HepG2 (cell line): ENCODE measurements around the gene NFKBIA. TPM values are rescaled to one million over a fixed set of nuclear protein-coding genes. Genes with fewer than 3 reads are reported as not detected.

Experiments
- GFI1 ChIP-seq: sonication (generic); formaldehyde crosslinking; IDR thresholded peaks from 2 replicates; pipeline ENCODE4 v1.5.0; 2020; ENCODE audit warnings: missing genetic modification reagents, mild to moderate bottlenecking, borderline replicate concordance
- MATR3 ChIP-seq: sonication (generic); formaldehyde crosslinking; IDR thresholded peaks from 2 replicates; pipeline ENCODE4 v1.4.0; 2020; ENCODE audit warnings: missing genetic modification reagents
- NFYC ChIP-seq: IDR thresholded peaks from 2 replicates; pipeline ENCODE4 v1.6.1; 2016; ENCODE audit warnings: missing genetic modification reagents, missing compliant biosample characterization
- RARA ChIP-seq: IDR thresholded peaks from 2 replicates; pipeline ENCODE4 v1.6.1; 2016; ENCODE audit warnings: missing genetic modification reagents, missing compliant biosample characterization
- SIN3B ChIP-seq: fragments of 150-350 bp; IDR thresholded peaks from 2 replicates; pipeline ENCODE4 v1.6.1; 2014; ENCODE audit warnings: low read length
- SUZ12 ChIP-seq: fragments of 150-350 bp; IDR thresholded peaks from 2 replicates; pipeline ENCODE4 v1.6.1; 2014; ENCODE audit warnings: low read depth, low read length
- TARDBP ChIP-seq: sonication (generic); formaldehyde crosslinking; IDR thresholded peaks from 2 replicates; pipeline ENCODE4 v1.8.0; 2022; ENCODE audit warnings: mild to moderate bottlenecking, missing genetic modification reagents
- ZNF124 ChIP-seq: sonication (generic); formaldehyde crosslinking; IDR thresholded peaks from 2 replicates; pipeline ENCODE4 v1.4.0; 2020; ENCODE audit warnings: missing genetic modification reagents
- ZNF34 ChIP-seq: sonication (generic); formaldehyde crosslinking; IDR thresholded peaks from 2 replicates; pipeline ENCODE4 v1.4.0; 2020; ENCODE audit warnings: mild to moderate bottlenecking, missing genetic modification reagents, borderline replicate concordance
- ZNF44 ChIP-seq: sonication (generic); formaldehyde crosslinking; IDR thresholded peaks from 2 replicates; pipeline ENCODE4 v1.5.1; 2020; ENCODE audit warnings: mild to moderate bottlenecking, missing genetic modification reagents
- ZSCAN25 ChIP-seq: sonication (generic); formaldehyde crosslinking; IDR thresholded peaks from 2 replicates; pipeline ENCODE4 v1.8.0; 2022; ENCODE audit warnings: mild to moderate bottlenecking, missing genetic modification reagents
- polyA plus RNA-seq, 8 experiments: library from polyadenylated mRNA; depleted of rRNA in 3 of 8; stranded (reverse) in 7 of 8; unstranded in 1 of 8; fragments of >200 nt; fragmentation: Illumina TruSeq in 4 of 8; extraction: Trizol in 4 of 8; gene quantifications; 2 replicates each; pipeline versions ENCODE4 v1.2.1 to v1.2.3, GENCODE V29; 2011 to 2016; ENCODE audit warnings: low read depth in 4 of 8, missing spikeins in 1 of 8, mixed read lengths in 1 of 8; ENCODE audit not compliant: insufficient read depth in 1 of 8
- total RNA-seq, 5 experiments: library from RNA; depleted of rRNA; stranded (reverse); fragments of >200 nt; fragmentation: Illumina TruSeq; extraction: Trizol; gene quantifications; 2 replicates each; pipeline ENCODE4 v1.2.3, GENCODE V29; 2016; ENCODE audit warnings: low read depth in 1 of 5
- TF ChIP-seq, protein P1 (sequence below): sonication (generic); formaldehyde crosslinking; IDR thresholded peaks from 2 replicates; pipeline ENCODE4 v1.5.0; 2020; ENCODE audit warnings: missing genetic modification reagents
- TF ChIP-seq, protein P2 (sequence below): sonication (generic); formaldehyde crosslinking; IDR thresholded peaks from 2 replicates; pipeline ENCODE4 v1.4.0; 2020; ENCODE audit warnings: missing genetic modification reagents
- TF ChIP-seq, protein P3 (sequence below): sonication (generic); formaldehyde crosslinking; IDR thresholded peaks from 2 replicates; pipeline ENCODE4 v1.5.0; 2020; ENCODE audit warnings: mild to moderate bottlenecking, missing genetic modification reagents, borderline replicate concordance
- TF ChIP-seq, protein P4 (sequence below): sonication (generic); formaldehyde crosslinking; IDR thresholded peaks from 2 replicates; pipeline ENCODE4 v1.8.0; 2022; ENCODE audit warnings: mild to moderate bottlenecking, missing genetic modification reagents, moderate library complexity
- TF ChIP-seq, protein P5 (sequence below): sonication (generic); formaldehyde crosslinking; IDR thresholded peaks from 2 replicates; pipeline ENCODE4 v1.5.1; 2020; ENCODE audit warnings: missing genetic modification reagents, mild to moderate bottlenecking, borderline replicate concordance
- TF ChIP-seq, protein P6 (sequence below): sonication (generic); formaldehyde crosslinking; IDR thresholded peaks from 2 replicates; pipeline ENCODE4 v1.4.0; 2020; ENCODE audit warnings: missing genetic modification reagents; ENCODE audit errors: not compliant biosample characterization

NFKBIA gene
- total and polyA plus RNA-seq, 2 of the 13 experiments (the other 11 are each of a cell fraction or from before 2014, with no cell fraction given), result 197 to 319 TPM

DNA sequence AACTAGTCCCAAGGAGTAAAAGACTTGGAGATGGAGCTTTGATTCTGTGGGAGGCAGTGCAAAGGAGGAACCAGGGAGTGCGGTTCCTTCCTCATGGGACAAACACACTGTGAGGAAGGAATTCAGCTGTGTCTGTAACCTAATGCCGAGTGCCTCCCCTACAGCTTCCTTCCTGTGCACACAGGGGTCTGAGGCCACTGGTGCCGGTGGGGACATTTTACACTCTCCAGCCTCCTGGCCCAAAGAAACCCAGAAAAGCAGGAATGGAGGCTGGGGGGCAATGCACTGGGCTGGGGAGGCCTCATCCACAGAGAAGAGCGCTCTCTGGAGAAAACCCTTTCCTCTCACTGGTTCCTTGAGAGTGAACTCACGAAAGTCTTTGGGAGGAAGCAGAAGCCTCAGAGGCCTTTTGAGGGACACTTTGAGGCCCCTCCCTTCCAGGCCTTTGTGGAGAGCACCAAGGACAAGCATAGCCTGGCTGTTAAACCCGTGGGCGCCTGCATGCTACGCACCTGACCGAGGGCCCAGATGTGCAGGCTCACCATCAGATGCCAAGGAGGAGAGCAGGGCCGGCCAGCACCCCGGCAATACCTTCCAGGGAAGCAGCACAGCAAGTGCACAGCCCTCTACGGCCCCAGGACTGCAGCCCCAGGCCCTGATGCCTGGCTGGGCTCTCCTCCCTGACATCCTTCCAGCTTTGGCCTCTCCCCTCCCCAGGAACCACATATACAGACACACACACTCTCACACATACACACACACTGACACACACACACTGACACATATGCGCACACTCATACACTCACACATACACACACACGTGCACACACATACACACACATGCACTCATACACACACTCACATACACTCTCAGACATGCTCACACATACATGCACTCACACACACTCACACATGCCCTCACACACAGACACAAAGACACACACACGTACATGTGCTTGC, 52.0 kb downstream of the NFKBIA start (continued):
- TF ChIP-seq, protein P1, sequence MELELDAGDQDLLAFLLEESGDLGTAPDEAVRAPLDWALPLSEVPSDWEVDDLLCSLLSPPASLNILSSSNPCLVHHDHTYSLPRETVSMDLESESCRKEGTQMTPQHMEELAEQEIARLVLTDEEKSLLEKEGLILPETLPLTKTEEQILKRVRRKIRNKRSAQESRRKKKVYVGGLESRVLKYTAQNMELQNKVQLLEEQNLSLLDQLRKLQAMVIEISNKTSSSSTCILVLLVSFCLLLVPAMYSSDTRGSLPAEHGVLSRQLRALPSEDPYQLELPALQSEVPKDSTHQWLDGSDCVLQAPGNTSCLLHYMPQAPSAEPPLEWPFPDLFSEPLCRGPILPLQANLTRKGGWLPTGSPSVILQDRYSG (CRISPR knock-in tag), result no peak
- TF ChIP-seq, protein P2, sequence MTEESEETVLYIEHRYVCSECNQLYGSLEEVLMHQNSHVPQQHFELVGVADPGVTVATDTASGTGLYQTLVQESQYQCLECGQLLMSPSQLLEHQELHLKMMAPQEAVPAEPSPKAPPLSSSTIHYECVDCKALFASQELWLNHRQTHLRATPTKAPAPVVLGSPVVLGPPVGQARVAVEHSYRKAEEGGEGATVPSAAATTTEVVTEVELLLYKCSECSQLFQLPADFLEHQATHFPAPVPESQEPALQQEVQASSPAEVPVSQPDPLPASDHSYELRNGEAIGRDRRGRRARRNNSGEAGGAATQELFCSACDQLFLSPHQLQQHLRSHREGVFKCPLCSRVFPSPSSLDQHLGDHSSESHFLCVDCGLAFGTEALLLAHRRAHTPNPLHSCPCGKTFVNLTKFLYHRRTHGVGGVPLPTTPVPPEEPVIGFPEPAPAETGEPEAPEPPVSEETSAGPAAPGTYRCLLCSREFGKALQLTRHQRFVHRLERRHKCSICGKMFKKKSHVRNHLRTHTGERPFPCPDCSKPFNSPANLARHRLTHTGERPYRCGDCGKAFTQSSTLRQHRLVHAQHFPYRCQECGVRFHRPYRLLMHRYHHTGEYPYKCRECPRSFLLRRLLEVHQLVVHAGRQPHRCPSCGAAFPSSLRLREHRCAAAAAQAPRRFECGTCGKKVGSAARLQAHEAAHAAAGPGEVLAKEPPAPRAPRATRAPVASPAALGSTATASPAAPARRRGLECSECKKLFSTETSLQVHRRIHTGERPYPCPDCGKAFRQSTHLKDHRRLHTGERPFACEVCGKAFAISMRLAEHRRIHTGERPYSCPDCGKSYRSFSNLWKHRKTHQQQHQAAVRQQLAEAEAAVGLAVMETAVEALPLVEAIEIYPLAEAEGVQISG, result no peak
- TF ChIP-seq RARA (CRISPR knock-in tag) (no peak), TARDBP (CRISPR knock-in tag) (no peak), MATR3 (CRISPR knock-in tag) (0 out of 2 replicates have a peak, but pooled peaks have one; percentile 62), ZSCAN25 (CRISPR knock-in tag) (no peak), GFI1 (CRISPR knock-in tag) (no peak), NFYC (CRISPR knock-in tag) (no peak), SUZ12 (no peak), ZNF44 (CRISPR knock-in tag) (no peak), ZNF34 (CRISPR knock-in tag) (no peak), ZNF124 (CRISPR knock-in tag) (no peak), SIN3B (no peak)
- TF ChIP-seq, protein P3, sequence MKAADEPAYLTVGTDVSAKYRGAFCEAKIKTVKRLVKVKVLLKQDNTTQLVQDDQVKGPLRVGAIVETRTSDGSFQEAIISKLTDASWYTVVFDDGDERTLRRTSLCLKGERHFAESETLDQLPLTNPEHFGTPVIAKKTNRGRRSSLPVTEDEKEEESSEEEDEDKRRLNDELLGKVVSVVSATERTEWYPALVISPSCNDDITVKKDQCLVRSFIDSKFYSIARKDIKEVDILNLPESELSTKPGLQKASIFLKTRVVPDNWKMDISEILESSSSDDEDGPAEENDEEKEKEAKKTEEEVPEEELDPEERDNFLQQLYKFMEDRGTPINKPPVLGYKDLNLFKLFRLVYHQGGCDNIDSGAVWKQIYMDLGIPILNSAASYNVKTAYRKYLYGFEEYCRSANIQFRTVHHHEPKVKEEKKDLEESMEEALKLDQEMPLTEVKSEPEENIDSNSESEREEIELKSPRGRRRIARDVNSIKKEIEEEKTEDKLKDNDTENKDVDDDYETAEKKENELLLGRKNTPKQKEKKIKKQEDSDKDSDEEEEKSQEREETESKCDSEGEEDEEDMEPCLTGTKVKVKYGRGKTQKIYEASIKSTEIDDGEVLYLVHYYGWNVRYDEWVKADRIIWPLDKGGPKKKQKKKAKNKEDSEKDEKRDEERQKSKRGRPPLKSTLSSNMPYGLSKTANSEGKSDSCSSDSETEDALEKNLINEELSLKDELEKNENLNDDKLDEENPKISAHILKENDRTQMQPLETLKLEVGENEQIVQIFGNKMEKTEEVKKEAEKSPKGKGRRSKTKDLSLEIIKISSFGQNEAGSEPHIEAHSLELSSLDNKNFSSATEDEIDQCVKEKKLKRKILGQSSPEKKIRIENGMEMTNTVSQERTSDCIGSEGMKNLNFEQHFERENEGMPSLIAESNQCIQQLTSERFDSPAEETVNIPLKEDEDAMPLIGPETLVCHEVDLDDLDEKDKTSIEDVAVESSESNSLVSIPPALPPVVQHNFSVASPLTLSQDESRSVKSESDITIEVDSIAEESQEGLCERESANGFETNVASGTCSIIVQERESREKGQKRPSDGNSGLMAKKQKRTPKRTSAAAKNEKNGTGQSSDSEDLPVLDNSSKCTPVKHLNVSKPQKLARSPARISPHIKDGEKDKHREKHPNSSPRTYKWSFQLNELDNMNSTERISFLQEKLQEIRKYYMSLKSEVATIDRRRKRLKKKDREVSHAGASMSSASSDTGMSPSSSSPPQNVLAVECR, result 0 out of 2 replicates have a peak, but pooled peaks have one; percentile 9
- TF ChIP-seq, protein P4, sequence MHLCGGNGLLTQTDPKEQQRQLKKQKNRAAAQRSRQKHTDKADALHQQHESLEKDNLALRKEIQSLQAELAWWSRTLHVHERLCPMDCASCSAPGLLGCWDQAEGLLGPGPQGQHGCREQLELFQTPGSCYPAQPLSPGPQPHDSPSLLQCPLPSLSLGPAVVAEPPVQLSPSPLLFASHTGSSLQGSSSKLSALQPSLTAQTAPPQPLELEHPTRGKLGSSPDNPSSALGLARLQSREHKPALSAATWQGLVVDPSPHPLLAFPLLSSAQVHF, result no peak
- TF ChIP-seq, protein P5, sequence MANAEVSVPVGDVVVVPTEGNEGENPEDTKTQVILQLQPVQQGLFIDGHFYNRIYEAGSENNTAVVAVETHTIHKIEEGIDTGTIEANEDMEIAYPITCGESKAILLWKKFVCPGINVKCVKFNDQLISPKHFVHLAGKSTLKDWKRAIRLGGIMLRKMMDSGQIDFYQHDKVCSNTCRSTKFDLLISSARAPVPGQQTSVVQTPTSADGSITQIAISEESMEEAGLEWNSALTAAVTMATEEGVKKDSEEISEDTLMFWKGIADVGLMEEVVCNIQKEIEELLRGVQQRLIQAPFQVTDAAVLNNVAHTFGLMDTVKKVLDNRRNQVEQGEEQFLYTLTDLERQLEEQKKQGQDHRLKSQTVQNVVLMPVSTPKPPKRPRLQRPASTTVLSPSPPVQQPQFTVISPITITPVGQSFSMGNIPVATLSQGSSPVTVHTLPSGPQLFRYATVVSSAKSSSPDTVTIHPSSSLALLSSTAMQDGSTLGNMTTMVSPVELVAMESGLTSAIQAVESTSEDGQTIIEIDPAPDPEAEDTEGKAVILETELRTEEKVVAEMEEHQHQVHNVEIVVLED, result no peak
- TF ChIP-seq, protein P6, sequence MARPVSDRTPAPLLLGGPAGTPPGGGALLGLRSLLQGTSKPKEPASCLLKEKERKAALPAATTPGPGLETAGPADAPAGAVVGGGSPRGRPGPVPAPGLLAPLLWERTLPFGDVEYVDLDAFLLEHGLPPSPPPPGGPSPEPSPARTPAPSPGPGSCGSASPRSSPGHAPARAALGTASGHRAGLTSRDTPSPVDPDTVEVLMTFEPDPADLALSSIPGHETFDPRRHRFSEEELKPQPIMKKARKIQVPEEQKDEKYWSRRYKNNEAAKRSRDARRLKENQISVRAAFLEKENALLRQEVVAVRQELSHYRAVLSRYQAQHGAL, result no peak
